Caco-2 (cell line): ENCODE results near the gene IREB2. TPM values are rescaled to one million over a fixed set of nuclear protein-coding genes. Genes with fewer than 3 reads are reported as not detected.

Source experiments
- Bru-seq: library from RNA; stranded (reverse); fragments of 400-500 nt; gene quantifications from one replicate; lab custom pipeline; 2021; lab: Mats Ljungman, UMichigan
- BruChase-seq, 2 experiments: library from RNA; stranded (reverse); fragments of 400-500 nt; gene quantifications; one replicate each; lab custom pipeline; 2021; lab: Mats Ljungman, UMichigan
- BruUV-seq: library from RNA; stranded (reverse); fragments of 400-500 nt; replicated peaks from 2 replicates; lab custom pipeline; 2021; lab: Mats Ljungman, UMichigan
- CTCF ChIA-PET: fragments of 300-600 bp; sonication (Branson Sonifier 250); formaldehyde crosslinking; loops from one replicate; lab custom pipeline; 2022; ENCODE audit warnings: antibody characterized with exemption; lab: Charles Lee
- POLR2A ChIA-PET: fragments of 300-600 bp; sonication (Branson Sonifier 250); formaldehyde crosslinking; loops from one replicate; lab custom pipeline; 2022; ENCODE audit warnings: antibody characterized with exemption; lab: Charles Lee
- DNase-seq, 2 experiments: peaks; one replicate each; pipeline versions ENCODE4 v3.0.0 to v3.0.0-alpha.2; 2020 to 2022
- H3K27me3 ChIP-seq: replicated peaks from 2 replicates; pipeline ENCODE4 v1.6.0; 2011; ENCODE audit warnings: low read length; ENCODE audit not compliant: control insufficient read depth, insufficient read depth
- H3K36me3 ChIP-seq: 2 replicates; pipeline ENCODE4 v1.5.1; 2011; ENCODE audit warnings: low read length; ENCODE audit not compliant: control insufficient read depth, insufficient read depth
- H3K4me1 ChIP-seq: fragments of 250-450 bp; sonication (Bioruptor Pico); 2 replicates; pipeline ENCODE4 v1.5.1; 2020; ENCODE audit warnings: mild to moderate bottlenecking
- H3K4me3 ChIP-seq: 2 replicates; pipeline ENCODE4 v1.5.1; 2011; ENCODE audit warnings: low read depth, mild to moderate bottlenecking, control low read depth, low read length
- H3K9me3 ChIP-seq: fragments of 250-450 bp; sonication (Bioruptor Pico); 2 replicates; pipeline ENCODE4 v1.5.1; 2020; ENCODE audit warnings: mild to moderate bottlenecking, moderate library complexity
- H3K27ac Mint-ChIP-seq: one replicate; pipeline ENCODE4 v1.8.0; 2022; ENCODE audit warnings: mixed read lengths; ENCODE audit not compliant: unreplicated experiment
- H3K27me3 Mint-ChIP-seq: one replicate; pipeline ENCODE4 v1.8.0; 2022; ENCODE audit warnings: mixed read lengths; ENCODE audit not compliant: insufficient read depth, unreplicated experiment
- H3K36me3 Mint-ChIP-seq: one replicate; pipeline ENCODE4 v1.8.0; 2022; ENCODE audit warnings: mild to moderate bottlenecking, mixed read lengths; ENCODE audit not compliant: insufficient read depth, unreplicated experiment
- H3K4me1 Mint-ChIP-seq: one replicate; pipeline ENCODE4 v1.8.0; 2022; ENCODE audit warnings: low read depth, mixed read lengths; ENCODE audit not compliant: unreplicated experiment
- H3K4me3 Mint-ChIP-seq: one replicate; pipeline ENCODE4 v1.8.0; 2022; ENCODE audit warnings: mild to moderate bottlenecking, moderate library complexity, mixed read lengths; ENCODE audit not compliant: unreplicated experiment
- H3K9me3 Mint-ChIP-seq: one replicate; pipeline ENCODE4 v1.8.0; 2022; ENCODE audit warnings: mixed read lengths; ENCODE audit not compliant: unreplicated experiment
- CTCF ChIP-seq, 2 experiments: fragments of 200-600 bp in 1 of 2; IDR thresholded peaks; 1 replicate in 1 of 2; 2 replicates in 1 of 2; pipeline versions ENCODE4 v1.5.1 to v1.8.0; 2011 to 2022; ENCODE audit warnings: antibody characterized with exemption in 1 of 2, control low read depth in 1 of 2, inconsistent platforms in 1 of 2, low read depth in 1 of 2, low read length in 1 of 2, mild to moderate bottlenecking in 1 of 2, moderate library complexity in 1 of 2; ENCODE audit not compliant: insufficient read depth in 1 of 2, severe bottlenecking in 1 of 2, unreplicated experiment in 1 of 2
- intact Hi-C: fragments of 100-400 bp; cut with micrococcal nuclease; formaldehyde crosslinking; loops from one replicate; pipeline ENCODE4 v1.10.0; 2022; ENCODE audit not compliant: unreplicated experiment
- long read RNA-seq: library from polyadenylated mRNA; stranded (forward); transcript quantifications from one replicate; pipeline ENCODE4 v2.0.0, GENCODE V29; 2022
- total RNA-seq: library from RNA; stranded (reverse); gene quantifications from 2 replicates; pipeline ENCODE4 v1.2.3, GENCODE V29; 2022

IREB2 gene
- total RNA-seq: 77.6 and 82.9 TPM in 2 replicates
- percentile 93 among the genes with signal in this experiment for Bru-seq, nascent RNA
- percentile 93 among the genes with signal in this experiment for BruChase-seq, experiment 1, labeled RNA remaining after a 2-hour chase
- percentile 92 among the genes with signal in this experiment for BruChase-seq, experiment 2, labeled RNA remaining after a 6-hour chase
- long read RNA-seq, full-length matches to known transcripts: 7 of 22 reads
- long read RNA-seq, partial matches to known transcripts: 8 of 22 reads
- long read RNA-seq, other reads (novel, unspliced or antisense): 7 of 22 reads

DNA sequence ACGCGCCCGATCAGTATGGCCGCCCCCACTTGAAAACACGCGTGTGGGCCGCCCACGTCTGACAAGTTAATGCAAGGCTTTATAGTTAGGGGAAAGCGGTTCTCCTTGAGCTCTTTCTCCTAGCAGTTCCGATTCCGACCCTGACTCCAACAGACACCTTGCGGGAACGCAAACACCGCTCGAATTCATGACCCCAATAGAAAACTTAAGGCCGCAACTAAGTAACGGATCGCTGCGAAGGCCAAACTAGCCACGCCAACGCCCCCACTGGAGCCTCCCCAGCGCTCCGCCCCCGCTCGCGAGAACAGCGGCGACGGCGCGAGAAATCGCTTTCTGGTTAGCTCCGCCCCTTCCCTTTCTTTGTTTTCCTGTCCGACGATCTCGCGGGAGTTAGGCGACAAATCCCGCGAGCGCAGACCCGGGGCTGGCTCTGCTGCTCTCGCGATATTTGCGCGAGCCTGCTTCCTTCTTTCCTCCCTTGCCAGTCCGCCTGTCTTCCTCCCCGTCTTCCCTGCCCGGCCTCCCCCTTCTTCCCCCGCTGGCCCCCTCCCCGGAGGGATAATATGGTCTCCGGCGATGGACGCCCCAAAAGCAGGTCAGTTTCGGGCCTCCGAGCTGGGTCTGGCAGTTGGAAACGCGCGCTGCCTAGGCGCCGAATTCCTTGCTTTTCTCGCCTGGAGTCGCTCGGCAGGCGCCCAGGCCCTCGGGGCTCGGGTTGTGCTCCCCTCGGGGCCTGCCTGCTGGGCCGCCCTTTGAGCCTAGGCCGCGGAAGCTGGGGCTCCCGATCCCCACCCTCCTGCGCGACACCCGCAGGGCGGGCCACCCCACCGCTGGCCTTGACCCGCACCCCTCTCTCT lies at the start of gene IREB2:
Gene IREB2 (plus strand): TSS at position 455 of the 857 bp plus-strand sequence. CDS start 122 bp downstream, at position 577.
- no TSS peak for BruUV-seq
- peak within 1 kb of the TSS; percentile 4 for H3K27ac Mint-ChIP-seq
- Histone ChIP-seq H3K9me3 (no peaks in the 10 kb centered on the region), H3K27me3 (no peaks in the 10 kb centered on the region), H3K4me3 (peak within 1 kb of the TSS; percentile 99), H3K36me3 (peaks cover 5% of the 10 kb centered on the region; the same call in 1 of the 2 replicates), H3K4me1 (peaks cover 18% of the 10 kb centered on the region)
- ChIA-PET CTCF (interaction anchor here (0.7 to 2.0 kb wide), 4 partner anchors 15 to 139 kb away, joined by 3 to 8 read pairs (median 6); partner anchors contain the start of gene SKIC8), POLR2A (interaction anchor here (0.6 to 1.5 kb wide), 8 partner anchors 13 to 372 kb away, joined by 3 to 11 read pairs (median 4); partner anchors contain the start of genes CRABP1, HYKK and SKIC8)
- no peaks in the 10 kb centered on the region for H3K27me3 Mint-ChIP-seq
- TF ChIP-seq CTCF (IDR thresholded peaks at IDR 0.05; ENCODE audit: insufficient read depth in 1 of 2, low read depth in 1 of 2, low read length in 1 of 2, severe bottlenecking in 1 of 2, unreplicated experiment in 1 of 2): no peak
- H3K36me3 Mint-ChIP-seq: peaks cover 10% of the 10 kb centered on the region
- DNase-seq: peak; percentile 95 to 97
- H3K9me3 Mint-ChIP-seq: no peaks in the 10 kb centered on the region
- intact Hi-C loops: loop anchor here (1.0 to 2.0 kb wide), 3 partner anchors 45 to 69 kb away; partner anchors contain the start of gene HYKK
- no peaks in the 10 kb centered on the region for H3K4me1 Mint-ChIP-seq
- peak within 1 kb of the TSS; percentile 76 for H3K4me3 Mint-ChIP-seq

DNA sequence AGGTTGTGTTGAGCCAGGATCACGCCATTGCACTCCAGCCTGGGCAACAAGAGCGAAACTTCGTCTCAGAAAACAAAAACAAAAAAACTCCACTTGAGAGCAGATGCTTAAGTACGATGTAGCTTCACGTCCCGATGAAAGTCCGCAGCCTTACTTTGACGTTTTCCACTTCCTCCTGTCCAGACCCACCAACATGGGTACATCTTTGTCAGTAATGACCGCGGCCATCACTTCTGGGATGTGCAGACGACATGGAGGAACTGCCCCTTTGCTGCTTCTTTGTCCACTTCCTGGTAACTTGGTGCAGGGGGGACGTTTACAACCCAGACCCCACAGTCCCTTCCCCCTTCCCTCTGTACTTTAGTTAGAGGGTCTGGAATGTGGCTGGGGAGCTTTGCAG lies 49.2 kb upstream of the IREB2 start:
- Mint-ChIP-seq H3K4me3 (no peak overlapping the region), H3K27me3 (no peaks in the 10 kb centered on the region), H3K36me3 (no peaks in the 10 kb centered on the region), H3K4me1 (no peaks in the 10 kb centered on the region), H3K9me3 (no peaks in the 10 kb centered on the region), H3K27ac (no peak overlapping the region)
- ChIA-PET CTCF (no interaction called here), POLR2A (interaction anchor here (0.9 kb wide), 1 partner anchor 14 kb away, joined by 4 read pairs; no protein-coding TSS in a partner anchor)
- Histone ChIP-seq H3K4me3 (no peak overlapping the region), H3K36me3 (no peaks in the 10 kb centered on the region), H3K9me3 (no peaks in the 10 kb centered on the region), H3K27me3 (no peaks in the 10 kb centered on the region), H3K4me1 (peaks cover 8% of the 10 kb centered on the region; the same call in 1 of the 2 replicates)
- DNase-seq: no peak
- TF ChIP-seq CTCF (IDR thresholded peaks at IDR 0.05; ENCODE audit: insufficient read depth in 1 of 2, low read depth in 1 of 2, low read length in 1 of 2, severe bottlenecking in 1 of 2, unreplicated experiment in 1 of 2): no peak
- intact Hi-C loops: no loop called here
- no TSS peak for BruUV-seq

GRCh38 chr15:78389322-78389721 lies 48.7 kb upstream of the IREB2 start:
- no peak for DNase-seq
- Mint-ChIP-seq H3K4me3 (no peak overlapping the region), H3K4me1 (no peaks in the 10 kb centered on the region), H3K9me3 (no peaks in the 10 kb centered on the region), H3K27me3 (no peaks in the 10 kb centered on the region), H3K36me3 (no peaks in the 10 kb centered on the region), H3K27ac (no peak overlapping the region)
- H3K4me1 ChIP-seq: peaks cover 8% of the 10 kb centered on the region; the same call in 1 of the 2 replicates
- TF ChIP-seq CTCF (IDR thresholded peaks at IDR 0.05; ENCODE audit: insufficient read depth in 1 of 2, low read depth in 1 of 2, low read length in 1 of 2, severe bottlenecking in 1 of 2, unreplicated experiment in 1 of 2): no peak
- H3K4me3 ChIP-seq: no peak overlapping the region
- no peaks in the 10 kb centered on the region for H3K9me3 ChIP-seq
- H3K27me3 ChIP-seq: no peaks in the 10 kb centered on the region
- intact Hi-C loops: no loop called here
- POLR2A ChIA-PET: interaction anchor here (0.9 kb wide), 1 partner anchor 15 kb away, joined by 4 read pairs; no protein-coding TSS in a partner anchor
- CTCF ChIA-PET: no interaction called here
- BruUV-seq: no TSS peak
- H3K36me3 ChIP-seq: no peaks in the 10 kb centered on the region
